Spleen (tissue), 11 donors: ENCODE data around the gene DISP2. TPM values are rescaled to one million over a fixed set of nuclear protein-coding genes. Genes with fewer than 3 reads are reported as not detected.

Source experiments
- DNase-seq: peaks from one replicate; pipeline ENCODE4 v3.0.0-alpha.2; 2020
- H3K27ac ChIP-seq, 8 donors: fragments of 200-600 bp; sonication (generic) in 7 of 8; 1 replicate in 4 of 8; 2 replicates in 4 of 8; pipeline versions ENCODE4 v1.5.0 to v1.8.0; 2016 to 2021; ENCODE audit warnings: inconsistent platforms in 4 of 8, mild to moderate bottlenecking in 4 of 8, moderate library complexity in 1 of 8
- H3K27me3 ChIP-seq, 7 donors: fragments of 200-600 bp; sonication (generic) in 6 of 7; replicated peaks in 1 of 7; 1 replicate in 4 of 7; 2 replicates in 3 of 7; pipeline versions ENCODE4 v1.5.0 to v1.8.0; 2016 to 2021; ENCODE audit warnings: inconsistent platforms in 3 of 7, mild to moderate bottlenecking in 1 of 7
- H3K36me3 ChIP-seq, 6 donors: fragments of 200-600 bp; sonication (generic) in 5 of 6; 1 replicate in 4 of 6; 2 replicates in 2 of 6; pipeline versions ENCODE4 v1.5.0 to v1.8.0; 2016 to 2021; ENCODE audit warnings: inconsistent platforms in 2 of 6
- H3K4me1 ChIP-seq, 6 donors: fragments of 200-600 bp; sonication (generic) in 5 of 6; 1 replicate in 3 of 6; 2 replicates in 3 of 6; pipeline versions ENCODE4 v1.5.0 to v1.8.0; 2016 to 2021; ENCODE audit warnings: inconsistent platforms in 3 of 6
- H3K4me3 ChIP-seq, 8 donors: fragments of 200-600 bp; sonication (generic) in 7 of 8; 1 replicate in 4 of 8; 2 replicates in 4 of 8; pipeline versions ENCODE4 v1.5.0 to v1.8.0; 2016 to 2021; ENCODE audit warnings: inconsistent platforms in 4 of 8, mild to moderate bottlenecking in 4 of 8, moderate library complexity in 2 of 8
- H3K9me3 ChIP-seq, 8 donors: fragments of 200-600 bp; sonication (generic) in 7 of 8; 1 replicate in 4 of 8; 2 replicates in 4 of 8; pipeline versions ENCODE4 v1.5.0 to v1.8.0; 2016 to 2021; ENCODE audit warnings: inconsistent platforms in 4 of 8
- CTCF ChIP-seq, 11 experiments: fragments of 200-600 bp in 7 of 11; fragments of 450-650 bp in 4 of 11; sonication (generic) in 4 of 11; IDR thresholded peaks in 8 of 11; conservative IDR thresholded peaks in 3 of 11; 1 replicate in 7 of 11; 2 replicates in 4 of 11; pipeline versions ENCODE4 v1.4.0 to v1.8.0; 2016 to 2021; ENCODE audit warnings: antibody characterized with exemption in 11 of 11, inconsistent platforms in 4 of 11, mild to moderate bottlenecking in 1 of 11
- POLR2A ChIP-seq, 3 donors: fragments of 450-650 bp; IDR thresholded peaks; one replicate each; pipeline ENCODE4 v1.5.1; 2017; ENCODE audit warnings: antibody characterized with exemption in 3 of 3, mild to moderate bottlenecking in 1 of 3
- POLR2AphosphoS5 ChIP-seq, 3 donors: sonication (generic); formaldehyde crosslinking; IDR thresholded peaks; one replicate each; pipeline ENCODE4 v1.5.1; 2017; ENCODE audit warnings: antibody characterized with exemption in 3 of 3
- WGBS, 5 donors: extraction: QIAGEN DNeasy Blood & Tissue Kit in 3 of 5; methylation state at CpG; one replicate each; pipeline versions ENCODE4 v1.1.5 to v1.1.7; 2013 to 2018; 5-methylcytosine and 5-hydroxymethylcytosine counted together
- intact Hi-C: fragments of 100-400 bp; cut with DNase I; formaldehyde crosslinking; loops from one replicate; pipeline ENCODE4 v1.15.0; 2023; ENCODE audit warnings: low total_unique reads
- polyA plus RNA-seq, 3 donors: library from polyadenylated mRNA; stranded (reverse); fragments of 200-250 nt; gene quantifications; one replicate each; pipeline ENCODE4 v1.2.1, GENCODE V29; 2013
- total RNA-seq, 7 donors: library from RNA; depleted of rRNA in 3 of 7; stranded (reverse); fragments of >200 nt in 3 of 7; fragmentation: NEBNext Ultra II Directional in 4 of 7; extraction: Animal tissue kit (Norgen Biotek cat#: 25700) in 4 of 7; gene quantifications; one replicate each; pipeline versions ENCODE4 v1.1.0 to v1.2.1, GENCODE V29; 2016 to 2021
- donor health status: healthy with polysubstance abuse.
- donor health status: DM: no; HTN: no; CAD: no; lungs with moderate emphysema.
- donor health status: DM: no; HTN: no; CAD: no.
- donor health status: Bipolar disorder and iron deficiency.
- donor health status: healthy.
- donor health status: DM: no; HTN: no; CAD: no.
- donor health status: DM: yes; HTN: yes; CAD: no.

Gene DISP2
- total and polyA plus RNA-seq, 10 donors, result 0.05 to 3.0 (median 0.54) TPM; not detected in 1

GRCh38 chr15:40366457-40367370 is 8.7 kb downstream of the DISP2 start:
- Histone ChIP-seq H3K4me1 (peaks cover 10 to 33% (median 21%) of the 10 kb centered on the region in 6 donors), H3K4me3 (peak overlapping the region in 4 of 8 donors; percentile 47 to 76 (median 52)), H3K36me3 (peaks cover 0 to 5% (median 0%) of the 10 kb centered on the region in 6 donors), H3K27me3 (no peaks in the 10 kb centered on the region), H3K27ac (peak overlapping the region in 5 of 8 donors; percentile 75 to 87 (median 80)), H3K9me3 (no peaks in the 10 kb centered on the region)
- intact Hi-C loops, result loop anchor here (10.0 kb wide), 1 partner anchor 48 kb away; no protein-coding TSS in a partner anchor
- no peak for TF ChIP-seq CTCF (IDR thresholded peaks at IDR 0.05 in 8 of 11, conservative IDR thresholded peaks at IDR 0.05 in 3 of 11)
- TF ChIP-seq POLR2A (IDR thresholded peaks at IDR 0.05), result no peak
- no peak for TF ChIP-seq POLR2AphosphoS5 (IDR thresholded peaks at IDR 0.05)
- DNase-seq, result peak; percentile 78
- 92 to 96% (median 95%) methylated on average over 12 to 14 of the region's 14 CpGs for WGBS, 5 donors

DNA sequence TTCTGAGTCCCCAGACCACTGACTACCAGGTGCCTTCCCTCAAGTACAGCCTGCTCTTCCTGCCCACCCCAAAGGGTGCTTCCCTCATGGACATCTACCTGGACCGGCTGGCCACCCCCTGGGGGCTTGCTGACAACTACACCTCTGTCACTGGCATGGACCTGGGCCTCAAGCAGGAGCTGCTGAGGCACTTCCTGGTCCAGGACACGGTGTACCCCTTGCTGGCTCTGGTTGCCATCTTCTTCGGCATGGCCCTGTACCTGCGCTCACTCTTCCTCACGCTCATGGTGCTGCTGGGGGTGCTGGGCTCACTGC is 9.3 kb downstream of the DISP2 start:
- Histone ChIP-seq H3K27me3 (no peaks in the 10 kb centered on the region), H3K27ac (peak overlapping the region in 7 of 8 donors; percentile 58 to 87 (median 75)), H3K9me3 (no peaks in the 10 kb centered on the region), H3K4me3 (peak overlapping the region in 7 of 8 donors; percentile 40 to 76 (median 51)), H3K4me1 (peaks cover 10 to 38% (median 24%) of the 10 kb centered on the region in 6 donors), H3K36me3 (peaks cover 0 to 5% (median 0%) of the 10 kb centered on the region in 6 donors)
- DNase-seq, result no peak
- intact Hi-C loops, result loop anchor here (10.0 kb wide), 1 partner anchor 47 kb away; no protein-coding TSS in a partner anchor
- 59 to 70% (median 61%) methylated on average over 5 of the region's 5 CpGs for WGBS, 5 donors
- TF ChIP-seq POLR2A (IDR thresholded peaks at IDR 0.05) (no peak), POLR2AphosphoS5 (IDR thresholded peaks at IDR 0.05) (no peak), CTCF (IDR thresholded peaks at IDR 0.05 in 8 of 11, conservative IDR thresholded peaks at IDR 0.05 in 3 of 11) (no peak)

- Histone ChIP-seq H3K27ac (peak overlapping the region in 7 of 8 donors; percentile 58 to 87 (median 75)), H3K4me3 (peak overlapping the region; percentile 4 to 76 (median 49)), H3K36me3 (no peaks in the 10 kb centered on the region), H3K9me3 (no peaks in the 10 kb centered on the region), H3K27me3 (no peaks in the 10 kb centered on the region), H3K4me1 (peaks cover 12 to 44% (median 27%) of the 10 kb centered on the region in 6 donors)
- peak; percentile 98 for DNase-seq
- intact Hi-C loops, result loop anchor here (10.0 kb wide), 1 partner anchor 47 kb away; no protein-coding TSS in a partner anchor
- WGBS, 5 donors, result 9 to 32% (median 10%) methylated on average over 9 to 91 of the region's 91 CpGs
- TF ChIP-seq POLR2AphosphoS5 (IDR thresholded peaks at IDR 0.05), result peak; percentile 63 to 85 (median 74)
- TF ChIP-seq CTCF (IDR thresholded peaks at IDR 0.05 in 8 of 11, conservative IDR thresholded peaks at IDR 0.05 in 3 of 11), result peak; percentile 75 to 98 (median 94)
- no peak for TF ChIP-seq POLR2A (IDR thresholded peaks at IDR 0.05)
Observed at GRCh38 chr15:40367686-40368611, 9.9 kb downstream of the DISP2 start.
